GM23338 (cell line): ENCODE results near the gene BRD7. TPM values are rescaled to one million over a fixed set of nuclear protein-coding genes. Genes with fewer than 3 reads are reported as not detected.

Experiments used
- ATAC-seq: fragments of 200-7000 bp; cut with Tn5 transposase; 3 replicates; pipeline ENCODE4 v1.9.1; 2020
- DNase-seq: peaks from one replicate; pipeline ENCODE4 v3.0.0-alpha.2; 2015; ENCODE audit warnings: low spot score
- H2AFZ ChIP-seq: fragments of 200-600 bp; sonication (generic); 2 replicates; pipeline ENCODE4 v1.8.0; 2016; ENCODE audit warnings: antibody characterized with exemption, mild to moderate bottlenecking, moderate library complexity
- H3F3A ChIP-seq: fragments of 200-600 bp; sonication (generic); replicated peaks from 2 replicates; pipeline ENCODE4 v1.8.0; 2017; ENCODE audit warnings: antibody characterized with exemption, mixed run types, low read depth
- H3K27ac ChIP-seq: fragments of 200-600 bp; sonication (generic); 2 replicates; pipeline ENCODE4 v1.6.1; 2016; ENCODE audit warnings: low read depth
- H3K27me3 ChIP-seq: fragments of 200-600 bp; sonication (generic); 2 replicates; pipeline ENCODE4 v1.8.0; 2016; ENCODE audit warnings: mild to moderate bottlenecking, mixed run types, moderate library complexity; ENCODE audit not compliant: insufficient read depth
- H3K36me3 ChIP-seq: fragments of 200-600 bp; sonication (generic); 2 replicates; pipeline ENCODE4 v1.8.0; 2016; ENCODE audit warnings: mild to moderate bottlenecking; ENCODE audit not compliant: insufficient read depth
- H3K4me1 ChIP-seq: fragments of 200-600 bp; sonication (generic); 2 replicates; pipeline ENCODE4 v1.8.0; 2016; ENCODE audit warnings: mild to moderate bottlenecking, moderate library complexity; ENCODE audit not compliant: insufficient read depth
- H3K4me2 ChIP-seq: fragments of 200-600 bp; sonication (generic); 2 replicates; pipeline ENCODE4 v1.7.1; 2017; ENCODE audit warnings: mixed run types
- H3K4me3 ChIP-seq: fragments of 200-600 bp; sonication (generic); 2 replicates; pipeline ENCODE4 v1.6.1; 2016; ENCODE audit warnings: mixed run types
- H3K79me2 ChIP-seq: fragments of 200-600 bp; sonication (generic); replicated peaks from 2 replicates; pipeline ENCODE4 v1.8.0; 2017; ENCODE audit warnings: mild to moderate bottlenecking; ENCODE audit not compliant: insufficient read depth
- H3K9me2 ChIP-seq: fragments of 200-600 bp; sonication (generic); 2 replicates; pipeline ENCODE4 v1.8.0; 2017; ENCODE audit not compliant: insufficient read depth
- H4K20me1 ChIP-seq: fragments of 200-600 bp; sonication (generic); replicated peaks from 2 replicates; pipeline ENCODE4 v1.8.0; 2017; ENCODE audit warnings: mild to moderate bottlenecking; ENCODE audit not compliant: insufficient read depth
- H3K27ac Mint-ChIP-seq: 2 replicates; pipeline ENCODE4 v1.8.0; 2020; ENCODE audit warnings: inconsistent platforms, mild to moderate bottlenecking, moderate library complexity, mixed read lengths
- H3K27me3 Mint-ChIP-seq: 3 replicates; pipeline ENCODE4 v1.8.0; 2022; ENCODE audit warnings: low read depth, mild to moderate bottlenecking, moderate library complexity, mixed read lengths, inconsistent platforms; ENCODE audit not compliant: insufficient read depth, poor library complexity
- H3K36me3 Mint-ChIP-seq: 3 replicates; pipeline ENCODE4 v1.8.0; 2021; ENCODE audit warnings: low read depth, mild to moderate bottlenecking, inconsistent platforms, moderate library complexity, mixed read lengths
- H3K4me1 Mint-ChIP-seq: 3 replicates; pipeline ENCODE4 v1.8.0; 2020; ENCODE audit warnings: mild to moderate bottlenecking, inconsistent platforms, mixed read lengths
- H3K4me3 Mint-ChIP-seq: 3 replicates; pipeline ENCODE4 v1.8.0; 2021; ENCODE audit warnings: moderate library complexity, mild to moderate bottlenecking, inconsistent platforms, mixed read lengths
- H3K9me3 Mint-ChIP-seq: 3 replicates; pipeline ENCODE4 v1.8.0; 2020; ENCODE audit warnings: moderate library complexity, mild to moderate bottlenecking, inconsistent platforms, mixed read lengths
- EZH2 ChIP-seq: fragments of 200-600 bp; sonication (generic); IDR thresholded peaks from one replicate; pipeline ENCODE4 v1.8.0; 2017; ENCODE audit warnings: antibody characterized with exemption, mild to moderate bottlenecking, low read depth; ENCODE audit not compliant: unreplicated experiment
- NANOG ChIP-seq: IDR thresholded peaks from 2 replicates; pipeline ENCODE4 v1.6.1; 2016; ENCODE audit warnings: antibody characterized with exemption, borderline replicate concordance
- POLR2AphosphoS5 ChIP-seq: IDR thresholded peaks from 2 replicates; pipeline ENCODE4 v1.6.1; 2016; ENCODE audit warnings: antibody characterized with exemption, low read depth
- STAT1 ChIP-seq: IDR thresholded peaks from one replicate; pipeline ENCODE4 v1.6.1; 2016; ENCODE audit warnings: antibody characterized with exemption; ENCODE audit not compliant: unreplicated experiment
- ZNF114 ChIP-seq: fragments of 250-450 bp; sonication (Bioruptor Pico); IDR thresholded peaks from 2 replicates; pipeline ENCODE4 v1.5.0; 2020; ENCODE audit warnings: mild to moderate bottlenecking, moderate library complexity
- ZNF331 ChIP-seq: fragments of 250-450 bp; sonication (Bioruptor Pico); IDR thresholded peaks from 2 replicates; pipeline ENCODE4 v1.5.0; 2020; ENCODE audit warnings: low read depth, mild to moderate bottlenecking, moderate library complexity
- polyA plus RNA-seq: library from polyadenylated mRNA; unstranded; fragments of >200 nt; fragmentation: Nextera tagmentation; extraction: Ambion mirVana; gene quantifications from 2 replicates; pipeline ENCODE4 v1.2.1, GENCODE V29; 2016
- total RNA-seq: library from RNA; depleted of rRNA; stranded (reverse); fragments of >200 nt; shearing (Covaris generic); gene quantifications from 2 replicates; pipeline ENCODE4 v1.2.3, GENCODE V29; 2014
- TF ChIP-seq, protein P1 (sequence below): fragments of 250-450 bp; sonication (Bioruptor Pico); IDR thresholded peaks from 2 replicates; pipeline ENCODE4 v1.5.0; 2020; ENCODE audit warnings: mild to moderate bottlenecking, moderate library complexity
- TF ChIP-seq, protein P2 (sequence below): IDR thresholded peaks from 2 replicates; pipeline ENCODE4 v1.6.1; 2016; ENCODE audit warnings: antibody characterized with exemption

The BRD7 gene
- total and polyA plus RNA-seq, 2 experiments from 2014 or later = 93.0 to 149 TPM

DNA sequence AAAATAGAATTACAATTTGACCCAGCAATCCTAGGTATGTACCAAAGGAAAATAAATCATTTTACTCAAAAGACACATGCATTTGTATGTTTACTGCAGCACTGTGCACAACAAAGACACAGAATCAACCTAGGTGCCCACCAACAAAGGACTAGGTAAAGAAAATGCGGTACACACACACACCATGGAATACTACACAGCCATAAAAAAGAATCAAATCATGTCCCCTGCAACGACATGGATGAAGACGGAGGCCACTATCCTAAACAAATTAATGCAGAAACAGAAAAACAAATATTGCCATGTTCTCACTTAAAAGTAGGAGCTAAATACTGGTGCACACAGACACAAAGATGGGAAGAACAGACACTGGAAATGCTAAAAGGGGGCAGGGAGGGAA is 36.2 kb downstream of the BRD7 start (continued):
- TF ChIP-seq, protein P1, sequence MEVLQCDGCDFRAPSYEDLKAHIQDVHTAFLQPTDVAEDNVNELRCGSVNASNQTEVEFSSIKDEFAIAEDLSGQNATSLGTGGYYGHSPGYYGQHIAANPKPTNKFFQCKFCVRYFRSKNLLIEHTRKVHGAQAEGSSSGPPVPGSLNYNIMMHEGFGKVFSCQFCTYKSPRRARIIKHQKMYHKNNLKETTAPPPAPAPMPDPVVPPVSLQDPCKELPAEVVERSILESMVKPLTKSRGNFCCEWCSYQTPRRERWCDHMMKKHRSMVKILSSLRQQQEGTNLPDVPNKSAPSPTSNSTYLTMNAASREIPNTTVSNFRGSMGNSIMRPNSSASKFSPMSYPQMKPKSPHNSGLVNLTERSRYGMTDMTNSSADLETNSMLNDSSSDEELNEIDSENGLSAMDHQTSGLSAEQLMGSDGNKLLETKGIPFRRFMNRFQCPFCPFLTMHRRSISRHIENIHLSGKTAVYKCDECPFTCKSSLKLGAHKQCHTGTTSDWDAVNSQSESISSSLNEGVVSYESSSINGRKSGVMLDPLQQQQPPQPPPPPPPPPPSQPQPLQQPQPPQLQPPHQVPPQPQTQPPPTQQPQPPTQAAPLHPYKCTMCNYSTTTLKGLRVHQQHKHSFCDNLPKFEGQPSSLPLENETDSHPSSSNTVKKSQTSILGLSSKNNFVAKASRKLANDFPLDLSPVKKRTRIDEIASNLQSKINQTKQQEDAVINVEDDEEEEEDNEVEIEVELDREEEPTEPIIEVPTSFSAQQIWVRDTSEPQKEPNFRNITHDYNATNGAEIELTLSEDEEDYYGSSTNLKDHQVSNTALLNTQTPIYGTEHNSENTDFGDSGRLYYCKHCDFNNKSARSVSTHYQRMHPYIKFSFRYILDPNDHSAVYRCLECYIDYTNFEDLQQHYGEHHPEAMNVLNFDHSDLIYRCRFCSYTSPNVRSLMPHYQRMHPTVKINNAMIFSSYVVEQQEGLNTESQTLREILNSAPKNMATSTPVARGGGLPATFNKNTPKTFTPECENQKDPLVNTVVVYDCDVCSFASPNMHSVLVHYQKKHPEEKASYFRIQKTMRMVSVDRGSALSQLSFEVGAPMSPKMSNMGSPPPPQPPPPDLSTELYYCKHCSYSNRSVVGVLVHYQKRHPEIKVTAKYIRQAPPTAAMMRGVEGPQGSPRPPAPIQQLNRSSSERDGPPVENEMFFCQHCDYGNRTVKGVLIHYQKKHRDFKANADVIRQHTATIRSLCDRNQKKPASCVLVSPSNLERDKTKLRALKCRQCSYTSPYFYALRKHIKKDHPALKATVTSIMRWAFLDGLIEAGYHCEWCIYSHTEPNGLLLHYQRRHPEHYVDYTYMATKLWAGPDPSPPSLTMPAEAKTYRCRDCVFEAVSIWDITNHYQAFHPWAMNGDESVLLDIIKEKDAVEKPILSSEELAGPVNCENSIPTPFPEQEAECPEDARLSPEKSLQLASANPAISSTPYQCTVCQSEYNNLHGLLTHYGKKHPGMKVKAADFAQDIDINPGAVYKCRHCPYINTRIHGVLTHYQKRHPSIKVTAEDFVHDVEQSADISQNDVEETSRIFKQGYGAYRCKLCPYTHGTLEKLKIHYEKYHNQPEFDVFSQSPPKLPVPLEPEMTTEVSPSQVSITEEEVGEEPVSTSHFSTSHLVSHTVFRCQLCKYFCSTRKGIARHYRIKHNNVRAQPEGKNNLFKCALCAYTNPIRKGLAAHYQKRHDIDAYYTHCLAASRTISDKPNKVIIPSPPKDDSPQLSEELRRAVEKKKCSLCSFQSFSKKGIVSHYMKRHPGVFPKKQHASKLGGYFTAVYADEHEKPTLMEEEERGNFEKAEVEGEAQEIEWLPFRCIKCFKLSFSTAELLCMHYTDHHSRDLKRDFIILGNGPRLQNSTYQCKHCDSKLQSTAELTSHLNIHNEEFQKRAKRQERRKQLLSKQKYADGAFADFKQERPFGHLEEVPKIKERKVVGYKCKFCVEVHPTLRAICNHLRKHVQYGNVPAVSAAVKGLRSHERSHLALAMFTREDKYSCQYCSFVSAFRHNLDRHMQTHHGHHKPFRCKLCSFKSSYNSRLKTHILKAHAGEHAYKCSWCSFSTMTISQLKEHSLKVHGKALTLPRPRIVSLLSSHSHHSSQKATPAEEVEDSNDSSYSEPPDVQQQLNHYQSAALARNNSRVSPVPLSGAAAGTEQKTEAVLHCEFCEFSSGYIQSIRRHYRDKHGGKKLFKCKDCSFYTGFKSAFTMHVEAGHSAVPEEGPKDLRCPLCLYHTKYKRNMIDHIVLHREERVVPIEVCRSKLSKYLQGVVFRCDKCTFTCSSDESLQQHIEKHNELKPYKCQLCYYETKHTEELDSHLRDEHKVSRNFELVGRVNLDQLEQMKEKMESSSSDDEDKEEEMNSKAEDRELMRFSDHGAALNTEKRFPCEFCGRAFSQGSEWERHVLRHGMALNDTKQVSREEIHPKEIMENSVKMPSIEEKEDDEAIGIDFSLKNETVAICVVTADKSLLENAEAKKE = no peak
- no peak for TF ChIP-seq EZH2
- TF ChIP-seq, protein P2, sequence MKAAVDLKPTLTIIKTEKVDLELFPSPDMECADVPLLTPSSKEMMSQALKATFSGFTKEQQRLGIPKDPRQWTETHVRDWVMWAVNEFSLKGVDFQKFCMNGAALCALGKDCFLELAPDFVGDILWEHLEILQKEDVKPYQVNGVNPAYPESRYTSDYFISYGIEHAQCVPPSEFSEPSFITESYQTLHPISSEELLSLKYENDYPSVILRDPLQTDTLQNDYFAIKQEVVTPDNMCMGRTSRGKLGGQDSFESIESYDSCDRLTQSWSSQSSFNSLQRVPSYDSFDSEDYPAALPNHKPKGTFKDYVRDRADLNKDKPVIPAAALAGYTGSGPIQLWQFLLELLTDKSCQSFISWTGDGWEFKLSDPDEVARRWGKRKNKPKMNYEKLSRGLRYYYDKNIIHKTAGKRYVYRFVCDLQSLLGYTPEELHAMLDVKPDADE = no peak

GRCh38 chr16:50331570-50331969 is 37.2 kb downstream of the BRD7 start:
- H3K4me1 Mint-ChIP-seq = no peaks in the 10 kb centered on the region
- TF ChIP-seq, protein P1 = no peak
- TF ChIP-seq STAT1 (no peak), POLR2AphosphoS5 (no peak), ZNF114 (CRISPR knock-in tag) (no peak), ZNF331 (CRISPR knock-in tag) (no peak), EZH2 (no peak), NANOG (no peak)

More at GRCh38 chr16:50331570-50331969, 37.2 kb downstream of the BRD7 start:
- H3K4me2 ChIP-seq = no peak overlapping the region
- H3K4me3 ChIP-seq = no peak overlapping the region
- peaks cover 17% of the 10 kb centered on the region for H3K79me2 ChIP-seq
- no peaks in the 10 kb centered on the region for H3K27me3 ChIP-seq
- ATAC-seq = no peak
- DNase-seq = no peak
- peaks cover 11% of the 10 kb centered on the region; the same call in 1 of the 2 replicates for H4K20me1 ChIP-seq
- no peaks in the 10 kb centered on the region for H3K4me1 ChIP-seq
- H3K9me3 Mint-ChIP-seq = no peaks in the 10 kb centered on the region
- H3K9me2 ChIP-seq = no peaks in the 10 kb centered on the region
- H3K27me3 Mint-ChIP-seq = peaks cover 2% of the 10 kb centered on the region
- no peak overlapping the region for H2AFZ ChIP-seq
- no peak overlapping the region for H3K4me3 Mint-ChIP-seq
- H3K27ac Mint-ChIP-seq = no peak overlapping the region
- H3K36me3 ChIP-seq = peaks cover 10% of the 10 kb centered on the region; the same call in 1 of the 2 replicates
- H3F3A ChIP-seq = no peaks in the 10 kb centered on the region
- no peak overlapping the region for H3K27ac ChIP-seq
- H3K36me3 Mint-ChIP-seq = peaks cover 49% of the 10 kb centered on the region
